Panc1 (cell line): ENCODE data around the gene CBX2. TPM values are rescaled to one million over a fixed set of nuclear protein-coding genes. Genes with fewer than 3 reads are reported as not detected.

Experiments
- ATAC-seq: fragments of 200-7000 bp; cut with Tn5 transposase; 2 replicates; pipeline ENCODE4 v1.9.1; 2020; ENCODE audit warnings: mild to moderate bottlenecking, moderate library complexity
- BruUV-seq: library from RNA; stranded (reverse); fragments of 400-500 nt; replicated peaks from 2 replicates; lab custom pipeline; 2021; lab: Mats Ljungman, UMichigan
- CTCF ChIA-PET: fragments of 300-600 bp; sonication (Branson Sonifier 250); formaldehyde crosslinking; loops from one replicate; lab custom pipeline; 2022; ENCODE audit warnings: antibody characterized with exemption; lab: Charles Lee
- POLR2A ChIA-PET: fragments of 300-600 bp; sonication (Branson Sonifier 250); formaldehyde crosslinking; loops from one replicate; lab custom pipeline; 2022; ENCODE audit warnings: antibody characterized with exemption; lab: Charles Lee
- DNase-seq: peaks from one replicate; pipeline ENCODE4 v3.0.0-alpha.2; 2010; ENCODE audit warnings: low read depth, low spot score
- H3K27ac ChIP-seq: 2 replicates; pipeline ENCODE4 v1.5.1; 2011; ENCODE audit warnings: mild to moderate bottlenecking, low read length, inconsistent platforms
- H3K27me3 ChIP-seq: fragments of 200-500 bp; sonication (Bioruptor generic); 2 replicates; pipeline ENCODE4 v1.6.0; 2014; ENCODE audit warnings: low read length, inconsistent platforms; ENCODE audit not compliant: control insufficient read depth, insufficient read depth
- H3K36me3 ChIP-seq: fragments of 200-500 bp; sonication (Bioruptor generic); 2 replicates; pipeline ENCODE4 v1.5.1; 2014; ENCODE audit warnings: inconsistent platforms, mild to moderate bottlenecking, low read length, moderate library complexity; ENCODE audit not compliant: control insufficient read depth, insufficient read depth
- H3K4me1 ChIP-seq: 2 replicates; pipeline ENCODE4 v1.5.1; 2011; ENCODE audit warnings: inconsistent platforms, mild to moderate bottlenecking, low read length, moderate library complexity; ENCODE audit not compliant: control insufficient read depth, insufficient read depth
- H3K4me3 ChIP-seq, 2 experiments: 2 replicates each; pipeline ENCODE4 v1.5.1; 2011 to 2012; ENCODE audit warnings: low read depth in 2 of 2, low read length in 2 of 2, mild to moderate bottlenecking in 2 of 2, inconsistent platforms in 1 of 2, moderate library complexity in 1 of 2
- H3K9me3 ChIP-seq: fragments of 200-500 bp; sonication (Bioruptor generic); 2 replicates; pipeline ENCODE4 v1.5.1; 2014; ENCODE audit warnings: low read depth, mild to moderate bottlenecking, inconsistent platforms, low read length, moderate library complexity; ENCODE audit not compliant: control insufficient read depth, insufficient read depth
- POLR2AphosphoS5 ChIP-seq: IDR thresholded peaks from 2 replicates; pipeline ENCODE4 v1.6.1; 2012; ENCODE audit warnings: mild to moderate bottlenecking, low read depth, low read length, moderate library complexity
- SIN3A ChIP-seq: IDR thresholded peaks from 2 replicates; pipeline ENCODE4 v1.6.1; 2012; ENCODE audit warnings: low read depth, mild to moderate bottlenecking, low read length, moderate library complexity, borderline replicate concordance; ENCODE audit not compliant: insufficient read depth
- TCF7L2 ChIP-seq: IDR thresholded peaks from 2 replicates; pipeline ENCODE4 v1.6.1; 2011; ENCODE audit warnings: mild to moderate bottlenecking, low read depth, low read length, inconsistent platforms
- in situ Hi-C: cut with HindIII; loops from 2 replicates; pipeline ENCODE4 v1.10.0; 2016; ENCODE audit warnings: low sequenced_read_pairs, low pct_unique_long_range_greater_than_20kb
- intact Hi-C: fragments of 100-400 bp; cut with micrococcal nuclease; formaldehyde crosslinking; loops from one replicate; pipeline ENCODE4 v1.10.0; 2022; ENCODE audit not compliant: unreplicated experiment
- total RNA-seq: library from RNA; stranded (reverse); gene quantifications from one replicate; pipeline ENCODE4 v1.2.1, GENCODE V29; 2021; ENCODE audit not compliant: unreplicated experiment
- TF ChIP-seq, protein P1 (sequence below): fragments of 450-650 bp; IDR thresholded peaks from 2 replicates; pipeline ENCODE4 v1.5.1; 2017; ENCODE audit warnings: mild to moderate bottlenecking
- TF ChIP-seq, protein P2 (sequence below), 2 experiments: IDR thresholded peaks; 2 replicates each; pipeline ENCODE4 v1.6.1; 2011 to 2012; ENCODE audit warnings: low read depth in 2 of 2, control low read depth in 1 of 2, low read length in 1 of 2, mild to moderate bottlenecking in 1 of 2, moderate library complexity in 1 of 2; ENCODE audit not compliant: insufficient read depth in 1 of 2

Gene CBX2
- total RNA-seq, 1 experiment from 2014 or later = 9.0 TPM

- no peaks in the 10 kb centered on the region for H3K9me3 ChIP-seq
- in situ Hi-C loops (loop anchor here (25.0 kb wide), 1 partner anchor 201 kb away; no protein-coding TSS in a partner anchor), intact Hi-C loops (no loop called here)
- TF ChIP-seq TCF7L2 = no peak
- TF ChIP-seq POLR2AphosphoS5 = no peak
- TF ChIP-seq, protein P1, sequence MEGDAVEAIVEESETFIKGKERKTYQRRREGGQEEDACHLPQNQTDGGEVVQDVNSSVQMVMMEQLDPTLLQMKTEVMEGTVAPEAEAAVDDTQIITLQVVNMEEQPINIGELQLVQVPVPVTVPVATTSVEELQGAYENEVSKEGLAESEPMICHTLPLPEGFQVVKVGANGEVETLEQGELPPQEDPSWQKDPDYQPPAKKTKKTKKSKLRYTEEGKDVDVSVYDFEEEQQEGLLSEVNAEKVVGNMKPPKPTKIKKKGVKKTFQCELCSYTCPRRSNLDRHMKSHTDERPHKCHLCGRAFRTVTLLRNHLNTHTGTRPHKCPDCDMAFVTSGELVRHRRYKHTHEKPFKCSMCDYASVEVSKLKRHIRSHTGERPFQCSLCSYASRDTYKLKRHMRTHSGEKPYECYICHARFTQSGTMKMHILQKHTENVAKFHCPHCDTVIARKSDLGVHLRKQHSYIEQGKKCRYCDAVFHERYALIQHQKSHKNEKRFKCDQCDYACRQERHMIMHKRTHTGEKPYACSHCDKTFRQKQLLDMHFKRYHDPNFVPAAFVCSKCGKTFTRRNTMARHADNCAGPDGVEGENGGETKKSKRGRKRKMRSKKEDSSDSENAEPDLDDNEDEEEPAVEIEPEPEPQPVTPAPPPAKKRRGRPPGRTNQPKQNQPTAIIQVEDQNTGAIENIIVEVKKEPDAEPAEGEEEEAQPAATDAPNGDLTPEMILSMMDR = no peak
- TF ChIP-seq, protein P2, sequence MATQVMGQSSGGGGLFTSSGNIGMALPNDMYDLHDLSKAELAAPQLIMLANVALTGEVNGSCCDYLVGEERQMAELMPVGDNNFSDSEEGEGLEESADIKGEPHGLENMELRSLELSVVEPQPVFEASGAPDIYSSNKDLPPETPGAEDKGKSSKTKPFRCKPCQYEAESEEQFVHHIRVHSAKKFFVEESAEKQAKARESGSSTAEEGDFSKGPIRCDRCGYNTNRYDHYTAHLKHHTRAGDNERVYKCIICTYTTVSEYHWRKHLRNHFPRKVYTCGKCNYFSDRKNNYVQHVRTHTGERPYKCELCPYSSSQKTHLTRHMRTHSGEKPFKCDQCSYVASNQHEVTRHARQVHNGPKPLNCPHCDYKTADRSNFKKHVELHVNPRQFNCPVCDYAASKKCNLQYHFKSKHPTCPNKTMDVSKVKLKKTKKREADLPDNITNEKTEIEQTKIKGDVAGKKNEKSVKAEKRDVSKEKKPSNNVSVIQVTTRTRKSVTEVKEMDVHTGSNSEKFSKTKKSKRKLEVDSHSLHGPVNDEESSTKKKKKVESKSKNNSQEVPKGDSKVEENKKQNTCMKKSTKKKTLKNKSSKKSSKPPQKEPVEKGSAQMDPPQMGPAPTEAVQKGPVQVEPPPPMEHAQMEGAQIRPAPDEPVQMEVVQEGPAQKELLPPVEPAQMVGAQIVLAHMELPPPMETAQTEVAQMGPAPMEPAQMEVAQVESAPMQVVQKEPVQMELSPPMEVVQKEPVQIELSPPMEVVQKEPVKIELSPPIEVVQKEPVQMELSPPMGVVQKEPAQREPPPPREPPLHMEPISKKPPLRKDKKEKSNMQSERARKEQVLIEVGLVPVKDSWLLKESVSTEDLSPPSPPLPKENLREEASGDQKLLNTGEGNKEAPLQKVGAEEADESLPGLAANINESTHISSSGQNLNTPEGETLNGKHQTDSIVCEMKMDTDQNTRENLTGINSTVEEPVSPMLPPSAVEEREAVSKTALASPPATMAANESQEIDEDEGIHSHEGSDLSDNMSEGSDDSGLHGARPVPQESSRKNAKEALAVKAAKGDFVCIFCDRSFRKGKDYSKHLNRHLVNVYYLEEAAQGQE (IDR thresholded peaks at IDR 0.05; ENCODE audit: insufficient read depth in 1 of 2, low read depth in 2 of 2, low read length in 1 of 2) = no peak
- no peak for TF ChIP-seq SIN3A
- ChIA-PET POLR2A (no interaction called here), CTCF (interaction anchor here (0.7 kb wide), 1 partner anchor 222 kb away, joined by 7 read pairs; no protein-coding TSS in a partner anchor)
- H3K4me3 ChIP-seq = no peak overlapping the region
- no TSS peak for BruUV-seq
- no peaks in the 10 kb centered on the region for H3K36me3 ChIP-seq
- DNase-seq (no peak), ATAC-seq (no peak)
- peaks cover 3% of the 10 kb centered on the region for H3K4me1 ChIP-seq
- no peak overlapping the region for H3K27ac ChIP-seq
- no peaks in the 10 kb centered on the region for H3K27me3 ChIP-seq
Observed at GRCh38 chr17:79785900-79786810, 8.2 kb downstream of the CBX2 start.

- intact Hi-C loops (no loop called here), in situ Hi-C loops (loop anchor here (25.0 kb wide), 1 partner anchor 200 kb away; no protein-coding TSS in a partner anchor)
- Histone ChIP-seq H3K4me3 (no peak overlapping the region), H3K27me3 (no peaks in the 10 kb centered on the region), H3K36me3 (no peaks in the 10 kb centered on the region), H3K9me3 (no peaks in the 10 kb centered on the region), H3K4me1 (peaks cover 3% of the 10 kb centered on the region), H3K27ac (no peak overlapping the region)
- POLR2A ChIA-PET = no interaction called here
- no TSS peak for BruUV-seq
- TF ChIP-seq, protein P1 = no peak
- TF ChIP-seq TCF7L2 (no peak), POLR2AphosphoS5 (no peak), SIN3A (no peak)
- TF ChIP-seq, protein P2 (IDR thresholded peaks at IDR 0.05; ENCODE audit: insufficient read depth in 1 of 2, low read depth in 2 of 2, low read length in 1 of 2) = no peak
- ATAC-seq = no peak
- CTCF ChIA-PET = interaction anchor here (0.7 kb wide), 1 partner anchor 221 kb away, joined by 7 read pairs; no protein-coding TSS in a partner anchor
- DNase-seq = no peak
Observed at GRCh38 chr17:79786930-79787643, 9.1 kb downstream of the CBX2 start.
